RPMI7951 (cell line): Measurements from ENCODE around the gene ZNF284. TPM values are rescaled to one million over a fixed set of nuclear protein-coding genes. Genes with fewer than 3 reads are reported as not detected.

Experiments used
- DNase-seq: peaks from one replicate; pipeline ENCODE4 v3.0.0-alpha.2; 2012; ENCODE audit warnings: low read depth
- total RNA-seq: library from RNA; depleted of rRNA; stranded (reverse); fragments of >200 nt; shearing (Covaris generic); gene quantifications from 2 replicates; pipeline ENCODE4 v1.2.3, GENCODE V29; 2014; rRNA removed

ZNF284 gene
- 3.4 and 3.5 TPM in 2 replicates for total RNA-seq

GRCh38 chr19:44071824-44072542 lies at the start of gene ZNF284:
Gene ZNF284 (plus strand): TSS chr19:44072159. CDS start chr19:44076390, 4,231 bp downstream.
- DNase-seq: peak; percentile 95

DNA sequence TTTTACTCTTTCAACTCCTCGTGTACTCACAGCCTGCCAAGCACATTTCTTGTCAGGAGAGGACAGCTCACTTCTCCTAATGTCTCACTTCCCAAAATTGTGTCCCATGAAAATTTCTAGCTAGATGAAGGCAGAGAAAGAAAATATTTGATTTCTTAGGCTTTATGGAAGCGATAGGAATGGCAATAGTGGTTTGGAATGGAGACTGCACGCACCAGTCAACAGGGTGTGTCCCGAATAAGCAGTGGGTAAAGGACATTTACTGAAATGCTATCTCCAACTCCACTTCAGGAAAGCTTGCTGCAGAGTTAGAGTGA lies 47.1 kb upstream of the ZNF284 start:
- no peak for DNase-seq

DNA sequence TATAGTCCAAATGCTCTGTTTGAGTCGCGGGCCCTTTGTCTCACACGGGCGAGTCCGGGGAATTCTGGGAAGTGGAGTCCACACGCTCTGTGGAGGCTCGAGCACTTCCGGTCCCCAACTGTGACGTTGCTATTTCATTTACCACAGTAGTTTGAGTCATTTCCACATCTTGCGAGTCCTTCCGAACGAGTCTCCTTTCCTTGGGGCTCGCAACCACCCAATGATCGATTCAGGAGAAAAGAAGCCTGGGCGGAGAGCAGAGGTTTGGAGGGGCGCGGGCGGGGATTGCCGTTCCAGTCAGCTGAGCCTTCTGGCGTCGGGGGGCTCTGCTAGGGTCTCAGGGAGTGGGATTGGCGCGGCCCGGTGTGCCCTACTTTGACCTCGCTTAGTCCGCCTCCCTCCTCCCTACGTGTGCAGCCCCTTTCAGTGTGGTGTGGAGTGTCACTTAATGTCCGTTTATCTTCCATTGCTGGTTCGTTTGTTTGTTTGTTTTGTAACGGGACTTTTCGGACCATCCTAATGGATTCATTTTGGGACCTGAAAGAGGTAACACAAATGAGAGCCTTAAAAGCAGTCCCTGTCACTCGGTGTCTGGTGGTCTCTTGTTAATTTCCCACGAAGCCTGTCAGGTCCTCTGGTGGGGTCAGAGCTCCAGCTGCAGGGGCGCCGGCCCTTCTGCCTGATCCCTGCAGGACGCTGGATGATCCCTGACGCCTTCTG lies 46.6 kb upstream of the ZNF284 start, which contains the start of gene ZNF222:
Gene ZNF222 (plus strand): TSS at position 163 of the 720 bp plus-strand sequence. CDS start 58 bp downstream, at position 221.
- peak; percentile 94 for DNase-seq

GRCh38 chr19:44026622-44027021 lies 45.3 kb upstream of the ZNF284 start:
- no peak for DNase-seq

GRCh38 chr19:44032001-44032610 lies 39.9 kb upstream of the ZNF284 start:
- DNase-seq: no peak

GRCh38 chr19:44042147-44042546 lies 29.8 kb upstream of the ZNF284 start:
- no peak for DNase-seq

DNA sequence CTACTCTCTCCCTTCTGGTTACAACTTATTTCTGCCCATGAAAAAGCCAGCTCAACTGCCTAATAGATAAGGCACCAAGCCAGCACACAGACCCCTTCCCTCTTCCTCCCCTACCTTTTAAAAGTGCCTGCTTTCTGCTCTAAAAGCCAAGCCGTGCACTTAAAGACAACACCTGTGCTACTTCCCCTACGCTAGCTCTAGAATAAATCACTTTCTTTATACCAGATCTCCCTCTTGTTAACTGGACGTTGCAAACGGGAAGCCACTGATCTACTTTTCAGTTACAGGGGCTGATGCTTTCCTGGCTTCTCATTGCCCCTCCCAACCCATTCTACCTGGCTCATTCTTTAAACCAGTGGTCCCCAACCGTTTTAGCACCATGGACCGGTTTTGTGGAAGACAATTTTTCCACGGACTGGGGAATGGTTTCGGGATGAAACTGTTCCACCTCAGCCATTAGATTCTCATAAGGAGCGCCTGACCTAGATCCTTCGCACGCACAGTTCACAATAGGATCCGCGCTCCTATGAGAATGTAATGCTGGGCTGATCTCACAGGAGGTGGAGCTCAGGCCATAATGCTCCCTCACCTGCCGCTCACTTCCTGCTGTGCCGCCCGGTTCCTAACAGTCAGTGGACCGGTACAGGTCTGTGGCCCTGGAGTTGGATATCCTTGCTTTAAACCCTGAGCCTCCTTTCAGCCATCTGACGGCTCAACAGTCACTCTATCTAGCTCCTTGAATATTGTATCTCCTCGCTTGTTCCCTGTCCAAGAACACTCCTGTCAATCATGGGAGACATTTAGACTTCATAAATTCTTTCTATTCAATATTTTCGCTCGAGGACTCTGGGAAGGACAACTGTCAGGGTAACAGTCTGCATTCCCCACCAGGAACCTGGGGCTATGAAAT lies 21.0 kb upstream of the ZNF284 start:
- peak; percentile 23 for DNase-seq

GRCh38 chr19:44051650-44052402 lies 20.1 kb upstream of the ZNF284 start, which contains the start of gene ZNF223:
Gene ZNF223 (plus strand): TSS chr19:44052036. CDS start chr19:44055177, 3,141 bp downstream.
- DNase-seq: peak; percentile 96

- no peak for DNase-seq
These were observed 16.1 kb upstream of the ZNF284 start for GRCh38 chr19:44055870-44056269.

GRCh38 chr19:44059229-44059628 lies 12.7 kb upstream of the ZNF284 start:
- DNase-seq: no peak

DNA sequence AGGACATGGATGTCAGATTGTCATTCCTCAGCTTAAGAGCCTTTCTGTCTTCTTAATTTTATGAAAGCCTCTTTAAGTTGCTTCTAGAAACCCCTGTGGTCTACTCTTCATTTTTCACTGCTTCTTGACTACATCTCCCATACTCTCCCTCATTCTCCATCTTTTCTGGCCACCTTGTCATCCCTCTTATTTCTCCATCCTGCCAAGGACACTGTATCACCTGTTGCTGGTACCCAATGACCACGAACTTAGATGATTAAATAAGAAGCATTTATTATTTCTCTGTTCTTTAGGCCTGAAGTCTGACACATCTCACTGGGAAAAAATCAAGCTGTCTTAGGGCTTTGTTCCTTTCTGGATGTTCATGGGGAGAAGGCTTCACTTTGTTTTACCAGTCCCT lies 10.9 kb upstream of the ZNF284 start:
- DNase-seq: no peak

GRCh38 chr19:44066305-44066704 lies 5.7 kb upstream of the ZNF284 start:
- DNase-seq: no peak

DNA sequence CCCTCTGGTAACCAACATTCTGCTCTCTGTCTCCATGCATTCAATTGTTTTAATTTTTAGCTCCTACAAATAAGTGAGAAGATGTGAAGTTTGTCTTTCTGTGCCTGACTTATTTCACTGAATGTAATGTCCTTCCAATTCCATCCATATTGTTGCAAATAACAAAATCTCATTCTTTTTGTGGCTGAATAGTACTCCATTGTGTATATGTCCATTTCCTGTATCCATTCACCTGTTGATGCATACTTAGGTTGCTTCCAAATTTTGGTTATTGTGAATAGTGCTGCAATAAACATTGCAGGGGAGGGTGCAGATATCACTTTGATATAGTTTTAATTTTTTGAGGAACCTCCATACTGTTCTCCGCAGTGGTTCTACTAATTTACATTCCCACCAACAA lies 2.5 kb upstream of the ZNF284 start:
- no peak for DNase-seq

GRCh38 chr19:44072543-44073401 lies 813 bp downstream of the ZNF284 start:
- DNase-seq: peak; percentile 20

GRCh38 chr19:44076325-44076724 lies 4.4 kb downstream of the ZNF284 start:
- no peak for DNase-seq

DNA sequence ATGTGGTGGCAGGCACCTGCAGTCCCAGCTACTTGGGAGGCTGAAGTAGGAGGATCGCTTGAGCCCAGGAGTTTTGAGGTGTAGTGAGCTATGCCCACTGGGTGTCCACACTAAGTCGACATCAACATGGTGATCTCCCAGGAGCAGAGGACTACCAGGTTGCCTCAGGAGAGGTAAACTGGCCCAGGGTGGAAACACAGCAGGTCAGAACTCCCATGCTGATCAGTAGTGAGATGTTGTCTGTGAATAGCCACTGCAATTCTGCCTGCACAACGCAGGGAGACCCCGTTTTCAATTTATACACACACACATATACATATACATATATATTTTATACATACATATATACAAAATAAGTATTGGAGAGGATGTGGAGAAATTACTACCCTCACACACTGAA lies 20.1 kb downstream of the ZNF284 start:
- no peak for DNase-seq

DNA sequence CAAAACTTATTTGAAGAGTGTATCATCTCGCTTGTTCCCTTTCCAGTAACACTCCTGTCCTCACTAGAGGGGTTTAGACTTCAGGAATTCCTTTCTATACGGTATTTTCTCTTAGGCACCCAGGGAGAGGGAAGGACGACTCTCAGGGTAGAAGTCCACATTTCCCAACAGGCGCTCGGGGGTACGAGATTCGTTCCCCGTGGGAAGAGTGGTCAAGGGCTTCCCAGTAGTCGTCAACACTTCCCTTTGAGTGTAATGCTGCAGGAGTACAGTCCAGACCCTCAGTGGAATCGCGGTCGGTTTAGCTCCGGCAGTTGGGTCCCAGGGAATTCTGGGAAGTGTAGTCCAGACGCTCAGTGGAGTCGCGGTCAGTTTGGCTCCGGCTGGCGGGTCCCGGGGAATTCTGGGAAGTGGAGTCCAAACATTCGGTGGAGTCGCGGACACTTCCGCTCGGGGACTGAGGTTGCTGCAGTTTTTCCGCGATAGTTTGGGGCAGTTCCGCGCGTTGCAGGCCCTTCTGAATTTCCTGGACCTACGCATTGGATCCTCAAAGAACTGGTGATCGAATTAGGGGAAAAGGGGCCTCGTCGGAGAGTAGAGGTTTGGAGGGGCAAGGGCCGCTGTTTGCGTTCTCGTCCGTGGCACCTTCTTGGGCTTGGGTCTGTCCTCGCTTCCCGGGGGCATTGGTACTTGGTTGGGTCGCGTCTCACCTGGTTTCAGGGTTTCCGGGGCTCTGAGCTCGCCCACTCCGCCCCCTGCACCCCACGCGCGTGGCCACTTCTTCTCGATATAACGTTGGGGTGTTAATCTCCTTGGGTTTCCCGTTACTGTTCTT lies 22.2 kb downstream of the ZNF284 start, which contains the start of gene ZNF224:
Gene ZNF224 (plus strand): TSS at position 431 of the 835 bp plus-strand sequence. CDS start 3,513 bp downstream, outside the sequence.
- DNase-seq: peak; percentile 95

DNA sequence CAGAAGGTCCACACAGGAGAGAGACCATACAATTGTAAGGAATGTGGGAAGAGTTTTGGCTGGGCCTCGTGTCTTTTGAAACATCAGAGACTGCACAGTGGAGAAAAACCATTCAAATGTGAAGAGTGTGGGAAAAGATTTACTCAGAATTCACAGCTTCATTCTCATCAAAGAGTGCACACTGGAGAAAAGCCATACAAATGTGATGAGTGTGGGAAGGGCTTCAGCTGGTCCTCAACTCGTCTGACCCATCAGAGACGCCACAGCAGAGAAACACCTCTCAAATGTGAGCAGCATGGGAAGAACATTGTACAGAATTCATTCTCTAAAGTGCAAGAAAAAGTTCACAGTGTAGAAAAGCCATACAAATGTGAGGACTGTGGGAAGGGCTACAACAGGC lies 35.8 kb downstream of the ZNF284 start:
- DNase-seq: no peak

- DNase-seq: no peak
These were observed 37.5 kb downstream of the ZNF284 start for GRCh38 chr19:44109458-44109857.
